Upper lobe of left lung (tissue), 4 donors: Measurements from ENCODE around the gene SIMC1.

ENCODE experiments used
- EP300 ChIP-seq, 4 donors: sonication (generic); formaldehyde crosslinking; IDR thresholded peaks; one replicate each; pipeline ENCODE4 v1.5.1; 2017; ENCODE audit warnings: antibody characterized with exemption in 4 of 4, control low read depth in 2 of 4
- POLR2A ChIP-seq, 4 donors: fragments of 450-650 bp; IDR thresholded peaks; one replicate each; pipeline ENCODE4 v1.5.1; 2016 to 2017; ENCODE audit warnings: antibody characterized with exemption in 4 of 4, mild to moderate bottlenecking in 2 of 4
- POLR2AphosphoS5 ChIP-seq, 2 donors: sonication (generic); formaldehyde crosslinking; IDR thresholded peaks; one replicate each; pipeline ENCODE4 v1.5.1; 2017; ENCODE audit warnings: antibody characterized with exemption in 2 of 2
- TF ChIP-seq, protein P1 (sequence below), 6 experiments: fragments of 450-650 bp in 4 of 6; fragments of 200-600 bp in 2 of 6; sonication (generic) in 2 of 6; IDR thresholded peaks; one replicate each; pipeline ENCODE4 v1.5.1; 2016 to 2019; ENCODE audit warnings: antibody characterized with exemption in 6 of 6

DNA sequence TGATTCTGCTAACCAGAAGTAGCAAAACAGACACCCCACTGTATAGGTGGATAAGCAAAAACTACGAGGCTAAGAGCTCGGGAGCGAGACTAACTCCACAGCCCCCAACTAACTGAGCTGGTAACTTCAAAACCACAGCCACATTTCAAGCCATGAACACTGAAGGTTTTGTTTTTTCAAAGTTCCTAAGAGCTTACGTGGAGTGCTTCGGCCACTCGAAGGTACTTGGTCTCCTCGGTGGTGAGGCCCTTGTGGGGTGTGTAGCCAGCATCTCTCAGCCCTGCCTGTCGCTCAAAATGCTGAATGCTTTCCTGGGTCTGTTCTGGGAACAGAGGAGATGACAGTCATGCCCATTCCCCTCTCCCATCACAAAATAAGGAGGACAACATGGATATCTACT is 112.2 kb downstream of the SIMC1 start:
- TF ChIP-seq, protein P1, sequence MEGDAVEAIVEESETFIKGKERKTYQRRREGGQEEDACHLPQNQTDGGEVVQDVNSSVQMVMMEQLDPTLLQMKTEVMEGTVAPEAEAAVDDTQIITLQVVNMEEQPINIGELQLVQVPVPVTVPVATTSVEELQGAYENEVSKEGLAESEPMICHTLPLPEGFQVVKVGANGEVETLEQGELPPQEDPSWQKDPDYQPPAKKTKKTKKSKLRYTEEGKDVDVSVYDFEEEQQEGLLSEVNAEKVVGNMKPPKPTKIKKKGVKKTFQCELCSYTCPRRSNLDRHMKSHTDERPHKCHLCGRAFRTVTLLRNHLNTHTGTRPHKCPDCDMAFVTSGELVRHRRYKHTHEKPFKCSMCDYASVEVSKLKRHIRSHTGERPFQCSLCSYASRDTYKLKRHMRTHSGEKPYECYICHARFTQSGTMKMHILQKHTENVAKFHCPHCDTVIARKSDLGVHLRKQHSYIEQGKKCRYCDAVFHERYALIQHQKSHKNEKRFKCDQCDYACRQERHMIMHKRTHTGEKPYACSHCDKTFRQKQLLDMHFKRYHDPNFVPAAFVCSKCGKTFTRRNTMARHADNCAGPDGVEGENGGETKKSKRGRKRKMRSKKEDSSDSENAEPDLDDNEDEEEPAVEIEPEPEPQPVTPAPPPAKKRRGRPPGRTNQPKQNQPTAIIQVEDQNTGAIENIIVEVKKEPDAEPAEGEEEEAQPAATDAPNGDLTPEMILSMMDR (IDR thresholded peaks at IDR 0.05), result no peak
- TF ChIP-seq EP300 (IDR thresholded peaks at IDR 0.05), result no peak
- TF ChIP-seq POLR2A (IDR thresholded peaks at IDR 0.05), result no peak
- no peak for TF ChIP-seq POLR2AphosphoS5 (IDR thresholded peaks at IDR 0.05)
